Ishikawa (cell line): ENCODE data around the gene CFAP92.

Experiments
- CEBPB ChIP-seq: IDR thresholded peaks from 2 replicates; pipeline ENCODE4 v1.6.1; 2012
- EP300 ChIP-seq: IDR thresholded peaks from 2 replicates; pipeline ENCODE4 v1.6.1; 2012; ENCODE audit warnings: borderline replicate concordance
- FOXM1 ChIP-seq: IDR thresholded peaks from 2 replicates; pipeline ENCODE4 v1.6.1; 2012; ENCODE audit warnings: low read depth, borderline replicate concordance
- NFIC ChIP-seq: IDR thresholded peaks from 2 replicates; pipeline ENCODE4 v1.6.1; 2012
- RAD21 ChIP-seq: IDR thresholded peaks from 2 replicates; pipeline ENCODE4 v1.6.1; 2012; ENCODE audit warnings: low read depth
- TAF1 ChIP-seq: IDR thresholded peaks from 2 replicates; pipeline ENCODE4 v1.6.1; 2012; ENCODE audit warnings: low read depth, mild to moderate bottlenecking
- TEAD4 ChIP-seq: IDR thresholded peaks from 2 replicates; pipeline ENCODE4 v1.6.1; 2012
- YY1 ChIP-seq: IDR thresholded peaks from 2 replicates; pipeline ENCODE4 v1.6.1; 2012; ENCODE audit warnings: low read depth
- ZBTB7A ChIP-seq: IDR thresholded peaks from 2 replicates; pipeline ENCODE4 v1.6.1; 2012; ENCODE audit warnings: low read depth
- TF ChIP-seq, protein P1 (sequence below): IDR thresholded peaks from 2 replicates; pipeline ENCODE4 v1.6.1; 2012
- TF ChIP-seq, protein P2 (sequence below): IDR thresholded peaks from 2 replicates; pipeline ENCODE4 v1.6.1; 2012; ENCODE audit warnings: low read depth, mild to moderate bottlenecking
- TF ChIP-seq, protein P3 (sequence below): IDR thresholded peaks from 2 replicates; pipeline ENCODE4 v1.6.1; 2012

DNA sequence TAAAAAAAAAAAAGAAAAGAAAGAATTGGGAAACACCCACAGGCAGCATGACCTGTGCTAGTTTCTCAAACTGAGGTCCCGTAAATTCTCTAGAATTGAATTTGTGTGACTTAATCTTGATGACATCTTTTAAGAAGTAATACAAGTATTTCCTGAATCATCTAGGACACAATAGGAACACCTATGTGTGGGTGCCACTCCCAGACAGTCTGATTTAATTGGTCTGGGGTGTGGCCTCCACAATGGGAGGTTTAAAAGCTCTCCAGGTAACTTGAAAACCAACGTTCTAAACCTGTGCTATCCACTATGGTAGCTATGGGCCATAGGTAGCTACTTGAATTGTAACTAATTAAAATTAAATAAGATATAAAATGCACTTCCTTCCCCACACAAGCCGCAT is 28.1 kb downstream of the CFAP92 start:
- no peak for TF ChIP-seq TAF1
- TF ChIP-seq, protein P1, sequence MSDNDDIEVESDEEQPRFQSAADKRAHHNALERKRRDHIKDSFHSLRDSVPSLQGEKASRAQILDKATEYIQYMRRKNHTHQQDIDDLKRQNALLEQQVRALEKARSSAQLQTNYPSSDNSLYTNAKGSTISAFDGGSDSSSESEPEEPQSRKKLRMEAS = no peak
- no peak for TF ChIP-seq YY1
- no peak for TF ChIP-seq EP300
- TF ChIP-seq RAD21 = no peak
- no peak for TF ChIP-seq FOXM1
- no peak for TF ChIP-seq CEBPB
- TF ChIP-seq, protein P2, sequence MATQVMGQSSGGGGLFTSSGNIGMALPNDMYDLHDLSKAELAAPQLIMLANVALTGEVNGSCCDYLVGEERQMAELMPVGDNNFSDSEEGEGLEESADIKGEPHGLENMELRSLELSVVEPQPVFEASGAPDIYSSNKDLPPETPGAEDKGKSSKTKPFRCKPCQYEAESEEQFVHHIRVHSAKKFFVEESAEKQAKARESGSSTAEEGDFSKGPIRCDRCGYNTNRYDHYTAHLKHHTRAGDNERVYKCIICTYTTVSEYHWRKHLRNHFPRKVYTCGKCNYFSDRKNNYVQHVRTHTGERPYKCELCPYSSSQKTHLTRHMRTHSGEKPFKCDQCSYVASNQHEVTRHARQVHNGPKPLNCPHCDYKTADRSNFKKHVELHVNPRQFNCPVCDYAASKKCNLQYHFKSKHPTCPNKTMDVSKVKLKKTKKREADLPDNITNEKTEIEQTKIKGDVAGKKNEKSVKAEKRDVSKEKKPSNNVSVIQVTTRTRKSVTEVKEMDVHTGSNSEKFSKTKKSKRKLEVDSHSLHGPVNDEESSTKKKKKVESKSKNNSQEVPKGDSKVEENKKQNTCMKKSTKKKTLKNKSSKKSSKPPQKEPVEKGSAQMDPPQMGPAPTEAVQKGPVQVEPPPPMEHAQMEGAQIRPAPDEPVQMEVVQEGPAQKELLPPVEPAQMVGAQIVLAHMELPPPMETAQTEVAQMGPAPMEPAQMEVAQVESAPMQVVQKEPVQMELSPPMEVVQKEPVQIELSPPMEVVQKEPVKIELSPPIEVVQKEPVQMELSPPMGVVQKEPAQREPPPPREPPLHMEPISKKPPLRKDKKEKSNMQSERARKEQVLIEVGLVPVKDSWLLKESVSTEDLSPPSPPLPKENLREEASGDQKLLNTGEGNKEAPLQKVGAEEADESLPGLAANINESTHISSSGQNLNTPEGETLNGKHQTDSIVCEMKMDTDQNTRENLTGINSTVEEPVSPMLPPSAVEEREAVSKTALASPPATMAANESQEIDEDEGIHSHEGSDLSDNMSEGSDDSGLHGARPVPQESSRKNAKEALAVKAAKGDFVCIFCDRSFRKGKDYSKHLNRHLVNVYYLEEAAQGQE = no peak
- TF ChIP-seq ZBTB7A = no peak
- no peak for TF ChIP-seq NFIC
- TF ChIP-seq, protein P3, sequence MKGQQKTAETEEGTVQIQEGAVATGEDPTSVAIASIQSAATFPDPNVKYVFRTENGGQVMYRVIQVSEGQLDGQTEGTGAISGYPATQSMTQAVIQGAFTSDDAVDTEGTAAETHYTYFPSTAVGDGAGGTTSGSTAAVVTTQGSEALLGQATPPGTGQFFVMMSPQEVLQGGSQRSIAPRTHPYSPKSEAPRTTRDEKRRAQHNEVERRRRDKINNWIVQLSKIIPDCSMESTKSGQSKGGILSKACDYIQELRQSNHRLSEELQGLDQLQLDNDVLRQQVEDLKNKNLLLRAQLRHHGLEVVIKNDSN = no peak
- TF ChIP-seq TEAD4 = no peak
